Measurements from ENCODE around the gene GRIP1. TPM values are rescaled to one million over a fixed set of nuclear protein-coding genes. Genes with fewer than 3 reads are reported as not detected.

Gene GRIP1
- polyA plus RNA-seq, 4 donors = 0.54 to 5.9 (median 0.81) TPM

GRCh38 chr12:66341126-66341525 lies 337.8 kb downstream of the GRIP1 start:
- 91 to 97% (median 97%) methylated on average over 4 of the region's 4 CpGs for WGBS, 3 donors
- H3K36me3 ChIP-seq (ENCODE audit: control insufficient read depth in 3 of 3, insufficient read depth in 2 of 3, low read depth in 1 of 3, low read length in 3 of 3) = peaks cover 8 to 17% (median 11%) of the 10 kb centered on the region in 3 donors
- H3K4me1 ChIP-seq (ENCODE audit: control insufficient read depth in 3 of 3, insufficient read depth in 2 of 3, low read depth in 1 of 3, low read length in 2 of 3) = no peaks in the 10 kb centered on the region
- no peak overlapping the region for H3K4me3 ChIP-seq (ENCODE audit: low read depth in 1 of 3, low read length in 3 of 3)
- FAIRE-seq (no peak), DNase-seq (peak; percentile 18 to 47)
- H3K9me3 ChIP-seq (ENCODE audit: control insufficient read depth in 2 of 2, insufficient read depth in 1 of 2, low read depth in 1 of 2, low read length in 1 of 2) = peaks cover 0 to 15% of the 10 kb centered on the region in 2 donors
- H3K27ac ChIP-seq (ENCODE audit: low read depth in 1 of 3, low read length in 2 of 3) = no peak overlapping the region
- H3K27me3 ChIP-seq (ENCODE audit: control insufficient read depth in 3 of 3, insufficient read depth in 3 of 3, low read length in 3 of 3) = no peaks in the 10 kb centered on the region

DNA sequence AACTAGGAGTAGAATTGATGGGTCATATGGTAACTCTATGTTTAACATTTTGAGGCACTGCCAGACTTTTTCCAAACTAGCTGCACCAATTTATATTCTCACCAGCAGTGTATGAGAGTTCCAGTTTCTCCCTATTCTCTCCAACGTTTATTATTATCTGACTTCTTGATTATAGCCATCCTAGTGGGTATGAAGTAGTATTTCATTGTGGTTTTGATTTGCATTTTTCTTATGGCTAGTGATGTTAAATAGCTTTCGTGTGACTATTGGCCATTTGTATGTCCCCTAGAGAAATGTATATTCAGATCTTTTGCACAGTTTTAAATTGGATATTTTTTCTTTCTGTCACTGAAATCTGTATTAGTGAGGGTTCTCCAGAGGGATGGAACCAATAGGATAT lies 338.7 kb downstream of the GRIP1 start:
- no peaks in the 10 kb centered on the region for H3K27me3 ChIP-seq (ENCODE audit: control insufficient read depth in 3 of 3, insufficient read depth in 3 of 3, low read length in 3 of 3)
- 95 to 99% (median 96%) methylated on average over 2 of the region's 2 CpGs for WGBS, 3 donors
- FAIRE-seq (no peak), DNase-seq (no peak)
- no peak overlapping the region for H3K4me3 ChIP-seq (ENCODE audit: low read depth in 1 of 3, low read length in 3 of 3)
- peaks cover 8 to 17% (median 11%) of the 10 kb centered on the region in 3 donors for H3K36me3 ChIP-seq (ENCODE audit: control insufficient read depth in 3 of 3, insufficient read depth in 2 of 3, low read depth in 1 of 3, low read length in 3 of 3)
- no peak overlapping the region for H3K27ac ChIP-seq (ENCODE audit: low read depth in 1 of 3, low read length in 2 of 3)
- no peaks in the 10 kb centered on the region for H3K4me1 ChIP-seq (ENCODE audit: control insufficient read depth in 3 of 3, insufficient read depth in 2 of 3, low read depth in 1 of 3, low read length in 2 of 3)
- peaks cover 0 to 15% of the 10 kb centered on the region in 2 donors for H3K9me3 ChIP-seq (ENCODE audit: control insufficient read depth in 2 of 2, insufficient read depth in 1 of 2, low read depth in 1 of 2, low read length in 1 of 2)

DNA sequence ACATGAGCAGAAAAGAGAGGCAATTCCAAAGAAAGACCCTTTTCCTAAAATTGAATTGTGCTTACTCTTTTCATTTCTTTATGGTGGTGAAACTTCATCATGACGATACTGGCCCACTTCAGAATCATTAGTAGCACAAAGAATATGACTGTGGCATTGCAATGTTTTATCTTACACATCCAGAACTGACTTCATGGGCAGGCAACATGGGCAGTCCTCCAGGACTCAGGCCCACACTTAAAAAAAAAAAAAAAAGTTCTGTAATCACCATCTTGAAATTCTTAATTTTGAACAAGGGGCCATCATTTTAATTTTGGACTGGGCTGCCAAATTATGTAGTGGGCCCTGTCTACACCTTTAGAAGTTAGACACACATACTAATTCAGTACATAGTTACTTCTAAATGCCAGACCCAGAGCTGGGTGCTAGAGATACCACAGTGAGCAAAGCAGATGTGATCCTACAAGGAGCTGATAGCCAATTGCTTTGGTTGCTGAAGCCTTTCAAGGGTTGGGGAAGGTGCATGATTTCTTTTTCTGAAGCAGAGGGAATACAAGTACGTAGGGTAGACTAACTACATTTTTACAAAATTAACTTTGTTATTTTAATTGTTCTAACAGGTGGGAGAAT lies 341.4 kb downstream of the GRIP1 start:
- FAIRE-seq (no peak), DNase-seq (no peak)
- no peak overlapping the region for H3K27ac ChIP-seq (ENCODE audit: low read depth in 1 of 3, low read length in 2 of 3)
- WGBS, 3 donors = 95 to 99% (median 97%) methylated on average over 2 of the region's 2 CpGs
- peaks cover 0 to 13% of the 10 kb centered on the region in 2 donors for H3K9me3 ChIP-seq (ENCODE audit: control insufficient read depth in 2 of 2, insufficient read depth in 1 of 2, low read depth in 1 of 2, low read length in 1 of 2)
- peaks cover 6 to 15% (median 11%) of the 10 kb centered on the region in 3 donors for H3K36me3 ChIP-seq (ENCODE audit: control insufficient read depth in 3 of 3, insufficient read depth in 2 of 3, low read depth in 1 of 3, low read length in 3 of 3)
- H3K4me3 ChIP-seq (ENCODE audit: low read depth in 1 of 3, low read length in 3 of 3) = no peak overlapping the region
- no peaks in the 10 kb centered on the region for H3K27me3 ChIP-seq (ENCODE audit: control insufficient read depth in 3 of 3, insufficient read depth in 3 of 3, low read length in 3 of 3)
- no peaks in the 10 kb centered on the region for H3K4me1 ChIP-seq (ENCODE audit: control insufficient read depth in 3 of 3, insufficient read depth in 2 of 3, low read depth in 1 of 3, low read length in 2 of 3)

DNA sequence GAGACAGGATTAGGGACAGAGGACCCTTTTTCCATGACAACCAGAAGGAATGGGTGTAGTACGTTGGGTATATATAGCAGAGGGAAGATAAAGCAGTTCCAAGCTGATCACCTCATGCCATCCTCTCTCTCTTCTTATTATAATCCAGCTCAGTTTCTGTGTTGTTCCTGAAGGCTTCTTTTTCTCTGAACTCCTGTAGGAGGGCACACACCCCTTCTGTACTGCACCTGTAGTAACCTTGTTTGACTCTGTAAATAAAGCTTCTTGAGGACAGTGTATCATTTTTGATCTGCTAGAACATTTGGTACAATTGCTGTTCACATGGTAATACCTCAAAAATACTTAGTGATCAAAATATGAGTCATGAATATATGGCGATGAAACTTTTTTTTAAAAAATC lies 343.1 kb downstream of the GRIP1 start:
- FAIRE-seq (no peak), DNase-seq (no peak)
- Histone ChIP-seq H3K27ac (ENCODE audit: low read depth in 1 of 3, low read length in 2 of 3) (no peak overlapping the region), H3K4me1 (ENCODE audit: control insufficient read depth in 3 of 3, insufficient read depth in 2 of 3, low read depth in 1 of 3, low read length in 2 of 3) (no peaks in the 10 kb centered on the region), H3K36me3 (ENCODE audit: control insufficient read depth in 3 of 3, insufficient read depth in 2 of 3, low read depth in 1 of 3, low read length in 3 of 3) (peaks cover 4 to 13% (median 11%) of the 10 kb centered on the region in 3 donors), H3K9me3 (ENCODE audit: control insufficient read depth in 2 of 2, insufficient read depth in 1 of 2, low read depth in 1 of 2, low read length in 1 of 2) (peaks cover 0 to 4% of the 10 kb centered on the region in 2 donors), H3K4me3 (ENCODE audit: low read depth in 1 of 3, low read length in 3 of 3) (no peak overlapping the region), H3K27me3 (ENCODE audit: control insufficient read depth in 3 of 3, insufficient read depth in 3 of 3, low read length in 3 of 3) (no peaks in the 10 kb centered on the region)
- 93 to 98% (median 97%) methylated on average over 2 of the region's 2 CpGs for WGBS, 3 donors

DNA sequence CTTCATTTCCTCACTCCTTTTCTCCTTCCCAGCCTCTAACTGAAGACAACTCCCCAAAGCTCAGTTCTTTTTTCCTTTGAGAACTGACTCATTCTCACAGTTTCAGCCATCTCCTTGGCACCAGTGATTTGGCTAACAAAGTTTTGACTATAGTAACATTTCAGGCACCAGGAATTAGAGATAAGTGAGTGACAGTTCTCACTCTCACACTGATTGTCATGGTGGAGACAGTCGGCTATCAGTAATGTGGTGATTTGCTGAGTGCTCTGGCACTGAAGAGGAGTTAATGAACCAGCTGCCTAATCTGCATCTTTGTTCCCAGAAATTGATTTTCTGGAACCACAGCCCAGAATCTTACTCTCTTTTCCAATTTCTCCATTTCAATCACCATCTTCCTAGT lies 347.1 kb downstream of the GRIP1 start:
- no peak for DNase-seq
- peaks cover 0 to 13% (median 6%) of the 10 kb centered on the region in 3 donors for H3K36me3 ChIP-seq (ENCODE audit: control insufficient read depth in 3 of 3, insufficient read depth in 2 of 3, low read depth in 1 of 3, low read length in 3 of 3)
- H3K4me3 ChIP-seq (ENCODE audit: low read depth in 1 of 3, low read length in 3 of 3) = no peak overlapping the region
- FAIRE-seq = no peak
- H3K9me3 ChIP-seq (ENCODE audit: control insufficient read depth in 2 of 2, insufficient read depth in 1 of 2, low read depth in 1 of 2, low read length in 1 of 2) = no peaks in the 10 kb centered on the region
- H3K27ac ChIP-seq (ENCODE audit: low read depth in 1 of 3, low read length in 2 of 3) = no peak overlapping the region
- H3K4me1 ChIP-seq (ENCODE audit: control insufficient read depth in 3 of 3, insufficient read depth in 2 of 3, low read depth in 1 of 3, low read length in 2 of 3) = no peaks in the 10 kb centered on the region
- 84 to 98% (median 97%) methylated on average over 1 of the region's 1 CpG for WGBS, 3 donors
- no peaks in the 10 kb centered on the region for H3K27me3 ChIP-seq (ENCODE audit: control insufficient read depth in 3 of 3, insufficient read depth in 3 of 3, low read length in 3 of 3)

GRCh38 chr12:66331016-66331415 lies 347.9 kb downstream of the GRIP1 start:
- H3K9me3 ChIP-seq (ENCODE audit: control insufficient read depth in 2 of 2, insufficient read depth in 1 of 2, low read depth in 1 of 2, low read length in 1 of 2) = no peaks in the 10 kb centered on the region
- H3K36me3 ChIP-seq (ENCODE audit: control insufficient read depth in 3 of 3, insufficient read depth in 2 of 3, low read depth in 1 of 3, low read length in 3 of 3) = peaks cover 0 to 10% (median 5%) of the 10 kb centered on the region in 3 donors
- no peak overlapping the region for H3K4me3 ChIP-seq (ENCODE audit: low read depth in 1 of 3, low read length in 3 of 3)
- WGBS, 3 donors = 92 to 94% (median 94%) methylated on average over 13 of the region's 13 CpGs
- FAIRE-seq (no peak), DNase-seq (no peak)
- no peaks in the 10 kb centered on the region for H3K4me1 ChIP-seq (ENCODE audit: control insufficient read depth in 3 of 3, insufficient read depth in 2 of 3, low read depth in 1 of 3, low read length in 2 of 3)
- no peaks in the 10 kb centered on the region for H3K27me3 ChIP-seq (ENCODE audit: control insufficient read depth in 3 of 3, insufficient read depth in 3 of 3, low read length in 3 of 3)
- no peak overlapping the region for H3K27ac ChIP-seq (ENCODE audit: low read depth in 1 of 3, low read length in 2 of 3)

DNA sequence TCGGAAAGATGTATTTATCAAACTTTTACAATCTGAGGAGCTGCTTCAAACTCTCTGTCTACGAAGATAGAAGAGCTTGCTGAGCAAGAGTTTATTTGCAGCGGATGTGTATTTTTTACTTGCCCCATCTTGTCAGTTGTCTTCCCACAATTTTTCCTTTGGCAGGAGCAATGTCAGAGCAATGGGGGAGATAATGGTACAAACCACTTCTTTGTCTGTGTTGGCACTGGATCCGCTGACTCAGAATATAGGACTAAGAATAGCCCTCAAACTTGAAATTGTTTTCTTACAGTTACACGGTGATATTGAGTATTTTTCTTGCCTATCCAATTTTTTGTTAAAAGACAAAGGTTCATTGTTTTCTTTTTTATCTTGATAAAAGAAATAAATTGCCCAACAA lies 348.9 kb downstream of the GRIP1 start:
- Histone ChIP-seq H3K4me1 (ENCODE audit: control insufficient read depth in 3 of 3, insufficient read depth in 2 of 3, low read depth in 1 of 3, low read length in 2 of 3) (no peaks in the 10 kb centered on the region), H3K9me3 (ENCODE audit: control insufficient read depth in 2 of 2, insufficient read depth in 1 of 2, low read depth in 1 of 2, low read length in 1 of 2) (no peaks in the 10 kb centered on the region), H3K36me3 (ENCODE audit: control insufficient read depth in 3 of 3, insufficient read depth in 2 of 3, low read depth in 1 of 3, low read length in 3 of 3) (peaks cover 2 to 10% (median 5%) of the 10 kb centered on the region in 3 donors), H3K27me3 (ENCODE audit: control insufficient read depth in 3 of 3, insufficient read depth in 3 of 3, low read length in 3 of 3) (no peaks in the 10 kb centered on the region), H3K27ac (ENCODE audit: low read depth in 1 of 3, low read length in 2 of 3) (no peak overlapping the region), H3K4me3 (ENCODE audit: low read depth in 1 of 3, low read length in 3 of 3) (no peak overlapping the region)
- DNase-seq = no peak
- FAIRE-seq = no peak
- WGBS, 3 donors = 91 to 97% (median 95%) methylated on average over 5 of the region's 5 CpGs

DNA sequence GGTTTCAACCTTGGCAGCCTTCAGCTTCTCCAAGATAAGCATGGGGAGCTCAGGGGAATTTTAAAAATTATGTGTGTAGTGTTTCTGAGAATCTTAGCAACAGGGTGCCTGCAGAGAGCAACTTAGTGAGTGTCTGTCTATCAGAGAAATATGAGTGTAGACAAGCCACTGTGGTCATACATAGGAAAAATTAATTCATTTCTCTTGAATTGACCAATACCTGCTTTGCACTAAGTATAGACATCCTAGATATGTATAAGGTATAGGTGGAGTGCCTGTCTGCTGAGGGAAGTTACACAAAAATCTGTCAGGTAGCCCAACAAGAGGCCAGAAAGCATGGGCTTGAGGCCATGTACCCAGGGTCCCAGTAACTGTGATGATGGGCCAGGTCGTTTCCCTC lies 355.9 kb downstream of the GRIP1 start:
- H3K4me3 ChIP-seq (ENCODE audit: low read depth in 1 of 3, low read length in 3 of 3) = no peak overlapping the region
- no peaks in the 10 kb centered on the region for H3K9me3 ChIP-seq (ENCODE audit: control insufficient read depth in 2 of 2, insufficient read depth in 1 of 2, low read depth in 1 of 2, low read length in 1 of 2)
- DNase-seq (no peak), FAIRE-seq (no peak)
- H3K4me1 ChIP-seq (ENCODE audit: control insufficient read depth in 3 of 3, insufficient read depth in 2 of 3, low read depth in 1 of 3, low read length in 2 of 3) = no peaks in the 10 kb centered on the region
- no peaks in the 10 kb centered on the region for H3K27me3 ChIP-seq (ENCODE audit: control insufficient read depth in 3 of 3, insufficient read depth in 3 of 3, low read length in 3 of 3)
- WGBS, 3 donors = 94 to 100% (median 96%) methylated on average over 1 of the region's 1 CpG
- H3K36me3 ChIP-seq (ENCODE audit: control insufficient read depth in 3 of 3, insufficient read depth in 2 of 3, low read depth in 1 of 3, low read length in 3 of 3) = peaks cover 1 to 4% (median 2%) of the 10 kb centered on the region in 3 donors
- no peak overlapping the region for H3K27ac ChIP-seq (ENCODE audit: low read depth in 1 of 3, low read length in 2 of 3)

GRCh38 chr12:66321435-66321834 lies 357.4 kb downstream of the GRIP1 start:
- FAIRE-seq = no peak
- Histone ChIP-seq H3K9me3 (ENCODE audit: control insufficient read depth in 2 of 2, insufficient read depth in 1 of 2, low read depth in 1 of 2, low read length in 1 of 2) (no peaks in the 10 kb centered on the region), H3K27ac (ENCODE audit: low read depth in 1 of 3, low read length in 2 of 3) (no peak overlapping the region), H3K36me3 (ENCODE audit: control insufficient read depth in 3 of 3, insufficient read depth in 2 of 3, low read depth in 1 of 3, low read length in 3 of 3) (peaks cover 0 to 4% (median 2%) of the 10 kb centered on the region in 3 donors), H3K4me1 (ENCODE audit: control insufficient read depth in 3 of 3, insufficient read depth in 2 of 3, low read depth in 1 of 3, low read length in 2 of 3) (no peaks in the 10 kb centered on the region), H3K4me3 (ENCODE audit: low read depth in 1 of 3, low read length in 3 of 3) (no peak overlapping the region), H3K27me3 (ENCODE audit: control insufficient read depth in 3 of 3, insufficient read depth in 3 of 3, low read length in 3 of 3) (no peaks in the 10 kb centered on the region)
- no peak for DNase-seq
